GM15510 (cell line): ENCODE results near the gene IP6K3.

Source experiments
- POLR2A ChIP-seq: IDR thresholded peaks from 3 replicates; pipeline ENCODE4 v1.6.1; 2011; ENCODE audit warnings: borderline replicate concordance; ENCODE audit not compliant: insufficient read length; ENCODE audit errors: extremely low read depth

The IP6K3 gene

DNA sequence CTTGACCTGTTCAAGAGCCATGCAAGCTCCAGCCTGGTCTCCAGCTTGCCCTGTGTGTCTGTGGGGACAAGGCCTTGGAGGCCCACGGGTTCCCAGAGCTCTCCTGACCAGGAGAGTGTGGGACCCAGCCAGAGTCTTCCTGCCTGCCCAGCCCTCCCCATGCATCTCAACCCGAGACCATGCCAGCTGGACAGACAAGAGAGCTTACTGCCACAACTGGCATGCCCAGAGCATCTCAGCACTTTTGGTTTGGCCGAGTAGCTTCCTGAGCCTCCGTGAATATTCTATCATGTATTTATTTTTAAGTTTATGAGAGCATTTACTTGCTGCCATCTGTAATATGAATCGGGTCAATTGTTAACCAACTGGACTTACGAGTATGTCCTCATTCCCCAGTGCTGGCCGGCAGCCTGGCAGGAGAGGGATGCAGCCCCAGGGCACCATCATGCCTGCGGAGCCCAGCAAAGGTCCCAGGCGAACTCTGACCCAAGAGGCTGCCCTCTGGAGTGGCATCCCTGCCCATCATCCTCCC, 14.9 kb downstream of the IP6K3 start:
- no peak for TF ChIP-seq POLR2A

DNA sequence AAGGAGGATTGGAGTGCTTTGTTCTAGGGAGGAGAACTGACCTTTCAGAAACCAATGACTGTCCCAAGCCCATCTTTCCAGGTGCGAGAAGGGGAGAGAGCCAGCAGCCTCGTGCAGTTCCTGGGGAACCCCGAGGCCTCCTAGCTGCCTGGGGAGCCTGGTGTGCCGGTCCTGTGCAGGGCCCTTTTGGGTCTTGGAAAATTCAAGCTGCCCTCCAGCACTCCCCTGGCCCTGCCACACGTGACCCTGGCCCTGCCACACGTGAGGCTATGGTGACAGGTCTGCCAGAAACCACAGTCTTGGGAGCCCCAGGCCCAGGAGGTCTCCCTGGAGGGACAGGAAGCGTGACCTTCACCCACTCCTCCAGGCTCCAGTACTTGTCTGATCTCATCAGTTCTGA, 15.7 kb downstream of the IP6K3 start:
- no peak for TF ChIP-seq POLR2A

DNA sequence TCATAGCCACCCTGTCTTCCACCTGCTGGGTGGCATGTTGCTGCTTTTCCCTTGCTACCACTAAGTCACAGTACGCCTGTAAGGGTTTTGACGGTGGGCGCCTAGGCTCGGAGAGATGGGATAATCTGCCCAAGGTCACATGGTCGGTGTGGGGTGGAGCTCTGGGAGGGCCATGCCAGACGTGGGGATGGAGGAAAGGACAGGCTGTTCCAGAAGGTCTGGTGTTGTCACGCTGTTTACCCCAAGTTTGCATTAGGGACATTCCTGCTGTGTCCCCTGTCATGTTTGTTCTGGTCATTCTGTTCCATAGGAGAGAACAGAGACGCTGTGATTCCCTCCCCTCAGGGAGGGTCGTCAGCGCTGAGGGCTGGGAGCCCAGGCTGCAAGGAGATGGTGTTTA, 16.1 kb downstream of the IP6K3 start:
- no peak for TF ChIP-seq POLR2A

DNA sequence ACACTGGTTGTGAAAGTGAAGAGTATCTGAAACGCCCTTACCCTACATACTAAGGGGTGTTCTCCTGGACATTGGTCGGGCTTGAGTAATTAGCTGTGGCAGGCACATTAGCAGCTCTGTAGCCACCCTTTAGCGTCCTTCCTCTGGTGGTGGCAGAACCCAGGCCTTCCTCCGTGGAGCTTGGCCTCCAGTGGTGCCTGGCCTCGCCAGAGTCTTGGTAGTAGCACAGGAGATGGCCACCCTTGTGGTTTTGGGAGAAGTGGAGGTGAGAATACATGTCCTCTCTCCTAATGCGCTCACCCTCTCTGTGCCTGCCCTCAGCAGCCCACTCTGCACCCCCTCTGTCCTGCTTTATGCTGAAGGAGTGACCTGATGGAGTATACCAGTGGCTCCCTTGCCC, 17.6 kb downstream of the IP6K3 start:
- no peak for TF ChIP-seq POLR2A

DNA sequence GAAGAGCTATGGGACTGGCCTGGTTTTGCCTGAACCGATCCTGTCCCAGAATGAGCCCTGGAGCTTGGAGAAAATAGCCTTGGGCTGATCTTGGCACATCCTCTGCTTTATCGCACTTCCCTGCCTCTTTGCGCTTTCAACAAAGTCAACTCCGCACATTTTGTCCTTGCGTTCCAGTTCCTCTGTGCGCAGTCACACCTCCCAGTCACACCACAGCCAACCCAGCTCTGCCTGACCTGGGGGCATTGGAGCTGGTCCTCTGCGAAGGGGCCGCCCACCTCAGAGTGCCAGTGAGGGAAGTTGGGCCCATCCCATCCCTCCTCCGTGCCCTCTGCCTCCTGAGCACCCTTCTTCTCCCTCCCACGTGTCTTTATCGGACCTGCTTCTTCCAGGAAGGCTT, 18.3 kb downstream of the IP6K3 start:
- no peak for TF ChIP-seq POLR2A

DNA sequence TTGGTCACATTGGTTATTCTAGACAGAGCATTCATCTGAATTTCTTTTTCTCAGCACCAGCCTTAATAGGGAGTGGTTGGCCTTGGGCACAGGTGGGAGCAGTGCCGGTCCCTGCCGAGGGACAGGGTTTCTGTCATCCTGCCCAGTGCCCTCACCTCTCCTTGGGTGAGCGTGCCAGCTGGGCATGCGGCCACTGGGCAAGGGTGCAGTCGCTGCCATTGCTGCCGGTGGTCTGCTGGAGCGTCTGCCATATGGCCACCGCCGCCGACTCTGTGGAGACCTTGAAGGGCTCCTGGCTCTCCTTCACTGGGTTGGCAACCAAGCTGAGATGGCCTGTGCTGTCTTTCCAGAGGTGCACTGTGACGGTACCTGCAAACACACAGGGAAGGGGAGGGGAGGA, 18.8 kb downstream of the IP6K3 start:
- no peak for TF ChIP-seq POLR2A

DNA sequence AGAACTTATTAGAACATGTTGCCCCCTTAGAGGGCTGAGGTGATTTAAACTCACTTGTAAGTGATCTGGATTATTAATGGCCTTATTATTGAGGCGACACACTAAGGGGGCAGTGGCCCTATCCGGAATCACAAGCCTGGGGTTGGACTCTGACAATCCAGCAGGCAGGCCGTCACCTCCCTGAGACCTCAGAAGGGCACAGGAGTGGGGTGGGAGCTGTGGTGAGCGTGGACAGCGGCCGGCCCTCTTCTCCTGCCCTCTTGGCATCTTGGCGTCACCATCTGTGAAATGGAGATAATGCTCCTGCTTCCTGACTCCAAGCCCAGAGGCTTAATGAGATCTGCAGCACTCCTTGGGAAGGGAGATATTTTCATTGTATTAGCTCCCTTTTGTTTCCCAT, 19.6 kb downstream of the IP6K3 start:
- TF ChIP-seq POLR2A: no peak

DNA sequence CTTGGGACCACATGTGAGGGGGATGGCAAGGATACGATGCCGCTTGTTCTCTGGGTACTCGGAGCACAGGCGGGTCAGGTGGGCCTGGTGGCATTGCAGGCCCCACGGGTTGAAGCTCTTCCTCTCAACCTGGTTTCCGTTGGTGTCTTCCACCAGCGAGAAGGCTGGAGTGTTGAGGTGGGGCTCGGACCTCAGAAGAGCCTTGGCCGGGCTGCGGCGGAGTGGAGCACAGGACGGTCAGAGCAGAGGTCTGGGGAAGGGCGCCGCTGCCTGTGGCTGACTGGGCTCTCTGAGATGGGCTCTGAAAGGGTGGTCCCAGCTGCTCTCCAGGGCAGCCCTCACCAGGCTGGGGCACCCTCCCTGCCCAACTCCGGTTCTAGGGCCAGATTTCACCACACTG, 20.0 kb downstream of the IP6K3 start:
- no peak for TF ChIP-seq POLR2A

DNA sequence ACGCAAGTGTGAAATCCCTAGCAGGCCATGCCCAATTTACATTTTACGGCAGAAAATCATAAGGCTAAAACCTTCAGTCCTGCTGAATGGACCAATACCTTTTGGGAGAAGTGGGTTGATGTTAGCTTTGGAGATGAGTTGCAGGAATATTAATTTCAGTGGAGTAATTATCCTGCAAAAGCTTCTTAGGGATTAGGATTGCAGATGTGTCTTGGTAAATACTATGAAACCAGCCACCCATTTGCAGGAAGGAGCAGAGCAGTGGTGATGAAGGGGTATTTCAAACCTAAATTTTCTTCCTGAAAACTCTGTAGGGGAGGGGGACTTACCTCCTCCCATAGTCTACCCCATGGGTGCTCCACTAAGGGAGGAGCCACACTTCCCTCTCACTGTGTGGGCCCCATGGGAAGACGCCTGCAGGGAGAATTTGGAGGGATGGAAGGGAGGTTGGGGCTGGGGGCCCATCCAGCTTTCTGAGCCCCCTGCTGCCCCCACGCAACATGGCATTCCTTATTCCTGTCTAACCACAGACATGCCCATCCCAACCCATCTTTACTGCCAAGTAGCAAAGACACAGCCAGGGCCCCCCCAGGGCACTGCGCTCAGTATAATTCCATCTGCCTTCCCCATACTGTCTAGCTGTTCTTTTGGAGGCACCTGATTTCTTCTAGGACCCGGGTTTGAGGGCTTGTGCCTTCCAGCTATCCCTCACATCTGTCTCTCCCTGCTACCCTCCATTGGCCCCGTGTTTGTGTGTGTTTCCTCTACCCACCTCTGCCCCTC, 20.6 kb downstream of the IP6K3 start:
- TF ChIP-seq POLR2A: no peak

DNA sequence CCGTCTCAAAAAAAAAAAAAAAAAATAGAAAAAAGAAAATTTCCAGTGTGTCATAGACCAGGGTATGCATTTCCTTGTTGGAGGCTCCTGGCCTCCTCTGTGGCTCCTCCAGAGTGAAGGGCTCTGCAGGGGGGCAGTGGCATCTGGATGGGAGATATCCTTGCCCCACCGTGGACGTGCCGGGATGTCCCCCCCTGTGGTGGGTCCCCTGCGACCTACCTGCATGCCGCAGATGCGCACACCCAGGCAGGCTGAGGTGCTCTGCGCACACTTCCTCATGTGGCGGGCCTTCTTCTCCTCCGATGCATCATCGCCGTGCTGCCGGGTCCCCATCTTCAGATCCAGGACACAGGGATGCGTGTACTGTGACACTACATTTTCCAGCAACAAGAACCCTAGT, 21.5 kb downstream of the IP6K3 start:
- TF ChIP-seq POLR2A: no peak

DNA sequence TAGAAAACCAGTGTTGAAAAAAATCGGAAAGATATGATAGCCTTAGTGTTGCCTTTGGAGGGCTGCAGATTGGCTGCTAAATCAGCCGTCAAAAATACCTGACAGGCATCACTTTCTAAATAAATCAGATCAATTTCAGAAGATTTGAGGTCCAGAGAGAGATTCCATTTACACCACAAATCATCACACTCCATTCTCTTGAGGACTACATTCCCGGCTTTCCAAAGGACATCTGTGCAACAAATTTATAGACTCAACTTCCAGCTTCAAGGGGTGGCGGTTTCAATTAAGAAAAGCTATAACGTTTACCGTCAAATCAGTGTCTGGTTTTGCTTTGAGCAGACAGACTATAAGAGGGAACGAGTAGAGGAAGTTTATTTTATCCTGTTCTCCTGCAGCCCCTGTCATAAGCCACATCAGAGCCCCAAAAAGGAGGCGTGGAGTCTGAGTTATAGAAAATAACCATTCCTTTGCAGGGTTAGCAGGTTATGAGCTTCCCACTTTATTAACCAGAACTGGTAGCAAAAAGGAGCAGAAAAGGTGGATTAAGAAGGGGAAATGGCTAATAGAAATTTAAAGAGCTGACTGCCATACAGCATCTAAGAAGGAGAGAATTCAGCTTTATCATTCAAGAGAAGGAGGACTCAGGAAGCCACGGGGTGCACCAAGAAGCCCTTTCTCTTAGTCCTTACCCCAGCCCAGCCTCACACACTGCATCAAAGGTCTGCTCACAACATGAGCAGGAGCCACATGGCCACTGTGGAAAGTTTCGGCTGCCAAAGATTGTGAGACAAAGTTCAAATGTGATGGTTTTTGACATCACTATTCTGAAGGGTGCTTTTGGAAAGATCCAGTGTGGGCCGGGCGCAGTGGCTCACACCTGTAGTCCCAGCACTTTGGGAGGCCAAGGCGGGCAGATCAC, 22.3 kb downstream of the IP6K3 start:
- no peak for TF ChIP-seq POLR2A

DNA sequence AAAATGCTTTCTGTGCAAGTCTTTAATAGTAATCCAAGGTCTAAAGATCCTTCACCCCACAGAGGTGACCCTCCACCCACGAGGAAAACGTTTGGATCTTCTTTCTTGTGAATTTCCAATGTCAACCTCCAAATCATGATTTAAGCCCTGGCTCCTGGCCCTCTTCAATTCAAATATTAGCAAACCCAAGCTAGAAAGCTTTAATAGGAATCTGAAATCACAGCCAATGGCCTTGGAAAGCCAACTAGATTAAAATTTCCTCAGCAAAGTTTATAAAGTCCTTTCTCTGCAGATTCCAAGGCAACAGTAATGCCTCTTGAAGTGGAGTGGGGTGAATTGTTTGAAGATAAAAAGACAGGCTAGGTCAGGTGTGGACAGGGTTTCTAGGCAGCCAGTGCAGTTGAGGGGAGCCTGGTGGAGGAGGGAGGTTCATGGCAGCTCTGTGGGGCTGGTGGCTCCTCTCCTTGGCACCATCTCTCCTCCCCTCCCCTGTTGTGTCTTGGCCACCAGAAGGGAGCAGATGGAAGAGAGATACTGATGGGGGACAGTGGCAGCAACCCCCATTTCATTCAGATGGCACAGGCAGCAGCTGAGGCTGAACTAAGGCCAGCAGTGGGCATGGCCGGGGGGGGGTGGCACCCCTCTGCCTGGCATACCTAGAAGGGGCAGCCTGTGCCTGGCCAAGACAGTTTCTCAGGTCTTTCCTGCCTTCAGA, 23.2 kb downstream of the IP6K3 start:
- TF ChIP-seq POLR2A: no peak

DNA sequence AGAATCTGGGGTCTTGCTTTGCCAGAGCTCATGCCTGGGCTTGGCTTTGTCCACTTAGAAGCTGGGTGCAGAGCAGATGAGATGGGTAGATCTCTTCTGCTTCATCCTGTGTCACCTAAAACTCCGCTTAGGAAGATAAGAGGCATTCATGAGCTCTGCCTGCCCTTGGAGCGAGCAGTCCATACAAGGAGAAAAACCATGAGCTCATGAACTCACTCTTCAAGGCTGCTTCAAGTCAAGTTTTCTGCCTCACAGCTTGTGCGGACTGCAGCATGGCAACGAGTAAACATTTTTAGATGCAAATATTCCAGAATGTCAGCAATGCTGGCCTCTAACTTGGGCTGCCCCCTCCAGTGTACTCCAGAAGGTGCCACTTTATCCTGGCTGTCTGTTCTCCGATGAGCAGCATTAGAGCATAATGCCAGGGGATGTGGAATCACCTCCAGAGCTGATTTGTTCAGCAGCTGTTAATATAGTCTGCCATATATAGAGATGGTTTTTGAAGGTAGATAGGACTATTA, 24.5 kb downstream of the IP6K3 start:
- TF ChIP-seq POLR2A: no peak

DNA sequence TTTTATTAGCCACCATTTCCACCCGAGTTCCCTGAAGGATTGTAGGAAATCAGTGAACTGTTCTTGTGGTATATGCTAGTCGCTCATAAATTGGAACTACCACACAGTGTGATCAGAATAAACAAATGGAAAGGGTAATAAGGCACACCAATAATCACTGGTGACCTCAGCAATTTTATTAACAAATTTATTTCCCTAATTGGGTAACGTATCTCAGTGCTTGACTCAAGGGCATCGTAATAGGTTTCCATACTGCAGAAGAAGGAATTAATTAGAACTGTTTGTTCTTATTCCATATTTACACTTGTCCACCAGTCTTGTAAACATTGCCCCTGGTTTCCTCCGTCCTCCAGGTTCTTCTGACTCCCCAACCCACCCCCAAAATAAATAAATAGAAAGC, 25.2 kb downstream of the IP6K3 start:
- TF ChIP-seq POLR2A: no peak

DNA sequence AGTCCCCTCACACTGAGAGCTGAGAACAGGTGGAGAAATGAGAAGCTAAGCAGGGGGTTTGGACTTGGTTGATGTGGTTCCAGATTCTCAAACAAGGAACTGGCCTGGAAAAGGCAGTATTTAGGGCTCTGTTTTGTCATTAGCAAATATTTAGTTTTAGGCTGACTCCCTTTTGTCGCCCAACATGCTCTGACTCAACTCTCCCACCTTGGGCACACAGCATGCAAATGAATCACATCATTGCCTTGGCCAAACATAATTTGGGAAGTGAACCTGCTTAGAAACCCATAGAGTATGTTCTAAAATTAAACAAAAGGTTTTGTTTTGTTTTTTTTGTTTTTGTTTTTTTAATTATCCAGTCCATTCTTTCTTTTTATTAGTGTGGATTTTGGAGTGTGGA, 25.7 kb downstream of the IP6K3 start:
- TF ChIP-seq POLR2A: no peak
